ENCODE measurements around the gene ZBTB7B. TPM values are rescaled to one million over a fixed set of nuclear protein-coding genes. Genes with fewer than 3 reads are reported as not detected.

The ZBTB7B gene
- polyA plus RNA-seq, 2 of the 4 experiments (the other 2 are of a cell fraction): 20.5 to 30.7 TPM

GRCh38 chr1:155017946-155018316 lies 15.3 kb downstream of the ZBTB7B start:
- peaks cover 74% of the 10 kb centered on the region for H3K4me1 ChIP-seq
- H3K4me3 ChIP-seq: peak overlapping the region; percentile 29
- TF ChIP-seq ATOH8 (CRISPR knock-in tag; IDR thresholded peaks at IDR 0.05; ENCODE audit: low read depth) (no peak), HES2 (IDR thresholded peaks at IDR 0.05) (no peak), CHD4 (IDR thresholded peaks at IDR 0.05; ENCODE audit: borderline replicate concordance) (no peak), SREBF2 (IDR thresholded peaks at IDR 0.05) (no peak), TP53 (CRISPR knock-in tag; IDR thresholded peaks at IDR 0.05) (no peak), FOXS1 (CRISPR knock-in tag; IDR thresholded peaks at IDR 0.05) (no peak), JUNB (IDR thresholded peaks at IDR 0.05) (no peak)
- H3K4me2 ChIP-seq: peak overlapping the region; percentile 76
- ATAC-seq (no peak), FAIRE-seq (no peak), DNase-seq (ENCODE audit: low read depth in 1 of 2, low spot score in 1 of 2) (no peak)
- H3K9me3 ChIP-seq: no peaks in the 10 kb centered on the region
- POLR2A ChIA-PET: interaction anchor here (0.6 to 2.8 kb wide), 6 partner anchors 9 to 63 kb away, joined by 3 to 23 read pairs (median 12); partner anchors contain the start of genes CKS1B and SHC1
- CTCF ChIA-PET: interaction anchor here (0.6 to 2.2 kb wide), 7 partner anchors 67 to 120 kb away, joined by 3 to 8 read pairs (median 3); no protein-coding TSS in a partner anchor
- peak overlapping the region; percentile 96 to 99 for H3K27ac ChIP-seq
- WGBS (ENCODE audit: missing lambda C conversion rate): 57% methylated on average over 6 of the region's 6 CpGs

- POLR2A ChIA-PET: no interaction called here
- ATAC-seq: no peak
- H3K4me1 ChIP-seq: peaks cover 74% of the 10 kb centered on the region
These were observed 16.2 kb downstream of the ZBTB7B start for GRCh38 chr1:155018617-155019348.

GRCh38 chr1:155019377-155020245 lies 17.0 kb downstream of the ZBTB7B start:
- no peak for DNase-seq (ENCODE audit: low read depth in 1 of 2, low spot score in 1 of 2)
- H3K9me3 ChIP-seq: no peaks in the 10 kb centered on the region
- ChIA-PET CTCF (interaction anchor here (0.8 to 2.3 kb wide), 4 partner anchors 65 to 540 kb away, joined by 3 to 10 read pairs (median 4); no protein-coding TSS in a partner anchor), POLR2A (no interaction called here)
- H3K4me3 ChIP-seq: no peak overlapping the region
- peaks cover 76% of the 10 kb centered on the region for H3K4me1 ChIP-seq
- peak overlapping the region; percentile 96 to 99; a peak in 3 of 6 replicates for H3K27ac ChIP-seq
- H3K4me2 ChIP-seq: no peak overlapping the region
- no peak for ATAC-seq
- FAIRE-seq: no peak
- TF ChIP-seq MYC (IDR thresholded peaks at IDR 0.05; ENCODE audit: borderline replicate concordance, low read length) (no peak), ZSCAN20 (CRISPR knock-in tag; IDR thresholded peaks at IDR 0.05) (no peak), CBX2 (IDR thresholded peaks at IDR 0.05; ENCODE audit: borderline replicate concordance, low read depth) (no peak), ZNF302 (CRISPR knock-in tag; IDR thresholded peaks at IDR 0.05) (no peak), REST (IDR thresholded peaks at IDR 0.05) (no peak), KDM5A (IDR thresholded peaks at IDR 0.05) (no peak), CTCF (IDR thresholded peaks at IDR 0.05) (no peak), NR3C1 (IDR thresholded peaks at IDR 0.05) (no peak), HOXA7 (CRISPR knock-in tag; IDR thresholded peaks at IDR 0.05) (no peak), HDAC2 (IDR thresholded peaks at IDR 0.05) (no peak), MAFK (IDR thresholded peaks at IDR 0.05; ENCODE audit: partially characterized antibody) (no peak), BCL3 (IDR thresholded peaks at IDR 0.05) (no peak), SMC3 (IDR thresholded peaks at IDR 0.05) (no peak), GATA3 (IDR thresholded peaks at IDR 0.05; ENCODE audit: borderline replicate concordance) (no peak), CBX8 (IDR thresholded peaks at IDR 0.05) (no peak)
- WGBS (ENCODE audit: missing lambda C conversion rate): 91% methylated on average over 11 of the region's 11 CpGs

More at GRCh38 chr1:155018617-155019348, 16.2 kb downstream of the ZBTB7B start:
- Histone ChIP-seq H3K4me2 (peak overlapping the region; percentile 76; the same call in 2 of the 3 replicates), H3K27ac (peak overlapping the region; percentile 96 to 99), H3K9me3 (no peaks in the 10 kb centered on the region), H3K4me3 (no peak overlapping the region)
- 80% methylated on average over 8 of the region's 8 CpGs for WGBS (ENCODE audit: missing lambda C conversion rate)
- FAIRE-seq: no peak
- CTCF ChIA-PET: interaction anchor here (0.8 to 2.3 kb wide), 2 partner anchors 66 to 276 kb away, joined by 3 to 10 read pairs; no protein-coding TSS in a partner anchor
- no peak for DNase-seq (ENCODE audit: low read depth in 1 of 2, low spot score in 1 of 2)
- TF ChIP-seq PHF8 (IDR thresholded peaks at IDR 0.05; ENCODE audit: borderline replicate concordance, low read depth): no peak
- no peak for TF ChIP-seq ZFP36 (IDR thresholded peaks at IDR 0.05; ENCODE audit: borderline replicate concordance, partially characterized antibody)
- peak; percentile 25 for TF ChIP-seq MAFK (IDR thresholded peaks at IDR 0.05; ENCODE audit: partially characterized antibody)
- TF ChIP-seq CEBPB (IDR thresholded peaks at IDR 0.05): no peak

Measured in A549 (cell line).